ENCODE results near the gene DUS1L.
"Not testable (repeated sequence)": the region's sequence is repeated elsewhere in the genome, so short reads cannot be mapped to it uniquely, and the experiment has no call there.

DUS1L gene

DNA sequence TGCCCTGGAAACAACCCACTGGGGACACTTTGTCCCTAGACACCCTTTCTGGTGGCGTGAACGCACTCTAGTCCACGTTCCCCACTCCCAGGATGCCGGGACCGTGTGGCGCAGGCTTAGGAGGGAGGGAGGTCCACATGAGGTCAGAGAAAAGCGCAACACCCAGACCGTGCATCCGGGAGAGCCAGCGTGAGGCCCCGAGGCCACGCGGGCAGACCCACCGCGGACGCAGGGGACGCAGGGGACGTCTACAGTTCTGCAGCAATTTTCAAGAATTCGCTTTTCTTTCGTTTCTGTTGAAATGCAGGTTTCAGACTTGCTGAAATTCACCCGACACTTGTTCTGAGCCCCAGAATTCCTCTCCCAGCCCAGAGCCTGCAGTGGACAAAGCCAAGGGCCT lies 18.7 kb downstream of the DUS1L start:
- Mint-ChIP-seq H3K4me1 (ENCODE audit: low read depth) (peaks cover 26% of the 10 kb centered on the region), H3K9me3 (no peaks in the 10 kb centered on the region), H3K4me3 (no peak overlapping the region), H3K36me3 (ENCODE audit: low read depth) (peaks cover 47% of the 10 kb centered on the region), H3K27ac (no peak overlapping the region), H3K27me3 (no peaks in the 10 kb centered on the region)
- intact Hi-C loops (cut with micrococcal nuclease), result no loop called here

DNA sequence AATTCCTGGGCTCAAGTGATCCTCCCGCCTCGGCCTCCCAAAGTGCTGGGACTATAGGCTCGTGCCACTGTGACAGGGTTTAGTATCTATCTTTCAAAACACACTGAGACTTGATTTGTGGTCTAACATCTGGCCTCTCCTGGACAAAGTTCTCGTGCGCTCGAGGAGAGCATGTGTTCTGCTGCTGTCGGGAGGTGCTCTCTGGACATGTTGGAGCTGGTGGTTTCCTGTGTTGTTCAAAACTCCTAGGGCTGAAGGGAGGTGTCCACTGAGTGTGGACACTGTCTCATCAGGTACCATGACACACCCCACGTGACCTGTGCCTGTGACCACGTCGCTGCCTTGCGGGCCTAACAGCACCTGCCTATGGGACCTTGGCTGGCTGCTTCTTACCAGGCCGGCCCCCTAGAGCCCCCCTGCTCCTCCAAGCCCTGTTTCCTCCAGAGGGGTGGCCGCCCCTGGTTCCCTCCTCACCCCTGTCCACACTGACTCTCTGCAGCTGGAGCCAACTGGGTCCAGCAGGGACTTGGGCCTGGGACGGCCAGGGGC lies 19.6 kb downstream of the DUS1L start:
- Mint-ChIP-seq H3K27me3 (peaks cover 4% of the 10 kb centered on the region), H3K4me1 (ENCODE audit: low read depth) (peaks cover 31% of the 10 kb centered on the region)

GRCh38 chr17:82043507-82043906 lies 22.1 kb downstream of the DUS1L start:
- Mint-ChIP-seq H3K4me3 (no peak overlapping the region), H3K36me3 (ENCODE audit: low read depth) (peaks cover 21% of the 10 kb centered on the region), H3K27me3 (peaks cover 7% of the 10 kb centered on the region), H3K9me3 (no peaks in the 10 kb centered on the region), H3K4me1 (ENCODE audit: low read depth) (peaks cover 19% of the 10 kb centered on the region), H3K27ac (no peak overlapping the region)
- intact Hi-C loops (cut with micrococcal nuclease), result no loop called here

More for the DNA sequence above, 19.6 kb downstream of the DUS1L start:
- intact Hi-C loops (cut with micrococcal nuclease), result no loop called here
- Mint-ChIP-seq H3K4me3 (no peak overlapping the region), H3K27ac (no peak overlapping the region), H3K9me3 (no peaks in the 10 kb centered on the region), H3K36me3 (ENCODE audit: low read depth) (peaks cover 46% of the 10 kb centered on the region)

- Mint-ChIP-seq H3K27ac (no peak overlapping the region), H3K27me3 (peaks cover 7% of the 10 kb centered on the region), H3K36me3 (ENCODE audit: low read depth) (peaks cover 12% of the 10 kb centered on the region), H3K4me3 (no peak overlapping the region), H3K4me1 (ENCODE audit: low read depth) (peaks cover 25% of the 10 kb centered on the region), H3K9me3 (no peaks in the 10 kb centered on the region)
- intact Hi-C loops (cut with micrococcal nuclease), result no loop called here
Observed at GRCh38 chr17:82042649-82043048, 23.0 kb downstream of the DUS1L start.

DNA sequence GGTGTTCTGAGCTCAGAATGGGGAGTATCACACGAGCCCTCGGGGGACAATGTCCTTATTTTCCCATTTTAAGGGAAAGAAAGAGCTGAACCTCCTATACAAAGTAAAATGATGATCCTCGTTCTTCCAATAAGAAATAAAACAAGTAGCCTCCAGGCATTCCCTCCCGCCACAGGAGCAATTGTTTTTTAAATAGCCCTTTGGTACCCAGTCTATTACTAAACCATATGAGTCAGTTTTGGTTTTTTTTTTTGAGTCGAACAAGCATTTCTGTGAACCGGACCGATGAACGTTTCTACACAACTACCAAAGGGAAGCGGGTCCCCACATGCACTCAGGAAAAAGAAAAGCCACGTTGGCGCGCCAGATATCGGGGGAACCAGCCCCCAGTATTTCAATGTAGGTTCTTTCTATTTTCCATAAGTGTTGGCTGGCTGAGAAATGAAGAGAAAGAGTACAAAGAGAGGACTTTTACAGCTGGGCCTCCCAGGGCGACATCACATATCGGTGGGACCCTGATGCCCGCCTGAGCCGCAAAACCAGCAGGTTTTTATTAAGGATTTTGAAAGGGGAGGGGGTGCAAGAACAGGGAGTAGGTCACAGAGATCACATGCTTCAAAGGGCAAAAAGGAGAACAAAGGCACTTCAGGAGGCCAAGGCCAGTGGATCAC lies 24.3 kb downstream of the DUS1L start:
- Mint-ChIP-seq H3K4me3 (no peak overlapping the region), H3K27me3 (peaks cover 7% of the 10 kb centered on the region), H3K36me3 (ENCODE audit: low read depth) (no peaks in the 10 kb centered on the region), H3K27ac (no peak overlapping the region), H3K9me3 (no peaks in the 10 kb centered on the region), H3K4me1 (ENCODE audit: low read depth) (peaks cover 31% of the 10 kb centered on the region)
- intact Hi-C loops (cut with micrococcal nuclease), result no loop called here

GRCh38 chr17:82039695-82040299 lies 25.8 kb downstream of the DUS1L start:
- Mint-ChIP-seq H3K9me3 (no peaks in the 10 kb centered on the region), H3K27me3 (peaks cover 8% of the 10 kb centered on the region), H3K36me3 (ENCODE audit: low read depth) (peaks cover 15% of the 10 kb centered on the region), H3K4me1 (ENCODE audit: low read depth) (peaks cover 46% of the 10 kb centered on the region), H3K4me3 (no peak overlapping the region), H3K27ac (peak overlapping the region; percentile 23)
- intact Hi-C loops (cut with micrococcal nuclease), result loop anchor here (10.0 kb wide), 1 partner anchor 65 kb away; no protein-coding TSS in a partner anchor

GRCh38 chr17:82038796-82039409 lies 26.7 kb downstream of the DUS1L start:
- intact Hi-C loops (cut with micrococcal nuclease), result loop anchor here (10.0 kb wide), 1 partner anchor 66 kb away; no protein-coding TSS in a partner anchor
- H3K9me3 Mint-ChIP-seq, H3K27me3 Mint-ChIP-seq, H3K4me3 Mint-ChIP-seq: not testable (repeated sequence)
- peaks cover 20% of the 10 kb centered on the region for H3K36me3 Mint-ChIP-seq (ENCODE audit: low read depth)
- peaks cover 46% of the 10 kb centered on the region for H3K4me1 Mint-ChIP-seq (ENCODE audit: low read depth)
- H3K27ac Mint-ChIP-seq, result peak overlapping the region; percentile 23

- Mint-ChIP-seq H3K36me3 (ENCODE audit: low read depth) (peaks cover 20% of the 10 kb centered on the region), H3K4me3 (peak overlapping the region; percentile 82), H3K4me1 (ENCODE audit: low read depth) (peaks cover 46% of the 10 kb centered on the region), H3K9me3 (no peaks in the 10 kb centered on the region), H3K27ac (peak overlapping the region; percentile 93), H3K27me3 (peaks cover 16% of the 10 kb centered on the region)
- intact Hi-C loops (cut with micrococcal nuclease), result loop anchor here (1.0 to 10.0 kb wide), 2 partner anchors 13 to 67 kb away; partner anchors contain the start of genes GPS1 and RFNG
Observed at GRCh38 chr17:82037889-82038195, 27.8 kb downstream of the DUS1L start.

DNA sequence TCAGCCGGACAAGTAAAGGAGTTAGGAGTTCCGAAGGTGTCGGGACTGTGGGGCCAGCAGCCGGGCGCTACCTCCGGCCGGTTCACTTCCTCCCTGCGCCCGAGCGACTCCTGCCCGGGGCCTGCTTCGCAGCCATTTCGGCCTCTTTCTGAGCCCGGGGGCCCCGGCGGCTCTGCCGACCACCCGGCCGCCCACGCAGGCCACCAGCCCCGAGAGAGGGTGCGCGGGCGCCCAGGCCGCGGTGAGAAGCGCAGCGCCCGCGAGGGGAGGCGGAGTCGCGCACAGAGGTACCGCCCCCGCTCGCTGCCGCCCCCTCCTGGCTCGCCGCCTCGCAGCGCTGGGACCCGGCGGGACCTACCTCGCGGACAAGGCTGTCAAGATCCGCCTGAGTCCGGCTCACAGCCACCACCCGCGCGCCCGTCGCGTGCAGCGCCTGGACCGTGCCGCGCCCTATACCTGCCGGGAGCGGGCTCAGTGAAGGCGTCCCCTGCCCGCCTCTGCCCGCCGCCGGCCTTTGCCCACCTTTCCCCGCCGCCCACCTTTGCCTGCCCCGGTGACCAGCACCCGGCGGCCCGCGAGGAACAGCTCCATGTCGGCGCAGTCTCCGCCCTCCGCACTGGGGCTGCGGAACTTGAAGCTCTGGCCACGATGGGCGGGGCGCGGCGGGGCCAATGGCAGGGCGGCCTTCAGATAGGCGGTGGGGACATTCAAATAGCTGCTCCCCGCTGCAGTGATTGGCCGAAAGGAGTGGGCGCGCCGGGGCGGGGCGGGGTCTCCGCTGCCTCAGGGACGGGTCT lies 28.3 kb downstream of the DUS1L start, which contains the start of gene DCXR:
Gene DCXR, minus strand, starts transcription at position 606 of the 797 bp plus-strand sequence. Its CDS starts 15 bp downstream, at position 591.
- intact Hi-C loops (cut with micrococcal nuclease), result loop anchor here (1.0 to 10.0 kb wide), 2 partner anchors 14 to 68 kb away; partner anchors contain the start of genes GPS1 and RFNG
- peaks cover 21% of the 10 kb centered on the region for H3K27me3 Mint-ChIP-seq
- no peaks in the 10 kb centered on the region for H3K9me3 Mint-ChIP-seq
- H3K36me3 Mint-ChIP-seq (ENCODE audit: low read depth), result peaks cover 20% of the 10 kb centered on the region
- peaks cover 46% of the 10 kb centered on the region for H3K4me1 Mint-ChIP-seq (ENCODE audit: low read depth)
- H3K4me3 Mint-ChIP-seq, result peak within 1 kb of the TSS; percentile 82
- peak within 1 kb of the TSS; percentile 93 for H3K27ac Mint-ChIP-seq

GRCh38 chr17:82036634-82037091 lies 28.9 kb downstream of the DUS1L start:
- H3K4me1 Mint-ChIP-seq (ENCODE audit: low read depth), result peaks cover 45% of the 10 kb centered on the region
- H3K36me3 Mint-ChIP-seq (ENCODE audit: low read depth), result peaks cover 20% of the 10 kb centered on the region
- no peak overlapping the region for H3K27ac Mint-ChIP-seq

GRCh38 chr17:82035956-82036633 lies 29.5 kb downstream of the DUS1L start:
- Mint-ChIP-seq H3K9me3 (no peaks in the 10 kb centered on the region), H3K36me3 (ENCODE audit: low read depth) (peaks cover 20% of the 10 kb centered on the region), H3K4me3 (peak overlapping the region; percentile 82), H3K27me3 (peaks cover 21% of the 10 kb centered on the region), H3K4me1 (ENCODE audit: low read depth) (peaks cover 40% of the 10 kb centered on the region), H3K27ac (peak overlapping the region; percentile 25)
- intact Hi-C loops (cut with micrococcal nuclease), result loop anchor here (10.0 kb wide), 1 partner anchor 69 kb away; no protein-coding TSS in a partner anchor

More at GRCh38 chr17:82036634-82037091, 28.9 kb downstream of the DUS1L start:
- Mint-ChIP-seq H3K9me3 (no peaks in the 10 kb centered on the region), H3K27me3 (peaks cover 25% of the 10 kb centered on the region), H3K4me3 (peak overlapping the region; percentile 82)
- intact Hi-C loops (cut with micrococcal nuclease), result loop anchor here (1.0 to 10.0 kb wide), 2 partner anchors 15 to 68 kb away; partner anchors contain the start of genes GPS1 and RFNG

DNA sequence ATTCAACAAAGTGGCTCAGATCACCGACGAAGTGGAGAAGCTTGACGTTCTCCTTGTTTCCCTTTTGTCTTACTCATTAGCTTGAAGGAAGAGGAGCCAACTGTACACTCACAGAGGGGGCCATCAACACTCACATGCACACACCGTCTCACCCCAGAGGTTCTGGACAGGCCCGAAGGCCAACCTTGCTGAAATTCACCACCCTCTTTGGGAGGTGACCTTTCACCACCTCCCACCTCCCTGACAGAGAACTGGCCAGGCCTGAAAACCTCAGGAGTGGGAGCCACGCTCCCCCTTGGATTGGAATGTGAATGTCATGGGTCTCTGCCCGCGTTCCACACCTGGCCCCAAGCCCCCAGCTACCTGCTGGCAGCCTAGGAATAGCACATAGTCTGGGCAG lies 30.1 kb downstream of the DUS1L start:
- H3K27me3 Mint-ChIP-seq, result peaks cover 20% of the 10 kb centered on the region
- intact Hi-C loops (cut with micrococcal nuclease), result loop anchor here (10.0 kb wide), 1 partner anchor 69 kb away; no protein-coding TSS in a partner anchor
- peak overlapping the region; percentile 25 for H3K27ac Mint-ChIP-seq
- H3K9me3 Mint-ChIP-seq, result no peaks in the 10 kb centered on the region
- peaks cover 43% of the 10 kb centered on the region for H3K4me1 Mint-ChIP-seq (ENCODE audit: low read depth)
- peaks cover 20% of the 10 kb centered on the region for H3K36me3 Mint-ChIP-seq (ENCODE audit: low read depth)
- no peak overlapping the region for H3K4me3 Mint-ChIP-seq
